DND-41 (cell line): ENCODE results near the gene SPRR1B.
"Not testable (repeated sequence)": the region's sequence is repeated elsewhere in the genome, so short reads cannot be mapped to it uniquely, and the experiment has no call there.

Experiments
- ATAC-seq: fragments of 200-7000 bp; cut with Tn5 transposase; 3 replicates; pipeline ENCODE4 v1.9.1; 2021; ENCODE audit warnings: low read depth; ENCODE audit not compliant: insufficient read depth
- DNase-seq: peaks from one replicate; pipeline ENCODE4 v3.0.0-alpha.2; 2020
- H2AFZ ChIP-seq: 2 replicates; pipeline ENCODE4 v1.6.0; 2012; ENCODE audit warnings: low read depth, low read length
- H3K27ac ChIP-seq: 2 replicates; pipeline ENCODE4 v1.5.1; 2012; ENCODE audit warnings: low read length, inconsistent platforms
- H3K27me3 ChIP-seq: fragments of 200-600 bp; sonication (generic); 2 replicates; pipeline ENCODE4 v1.6.0; 2012; ENCODE audit warnings: low read length, mild to moderate bottlenecking, inconsistent platforms; ENCODE audit not compliant: insufficient read depth, poor library complexity
- H3K36me3 ChIP-seq: 2 replicates; pipeline ENCODE4 v1.5.1; 2012; ENCODE audit warnings: low read length, inconsistent platforms; ENCODE audit not compliant: insufficient read depth
- H3K4me1 ChIP-seq: 2 replicates; pipeline ENCODE4 v1.5.1; 2012; ENCODE audit warnings: mild to moderate bottlenecking, low read length; ENCODE audit not compliant: insufficient read depth
- H3K4me2 ChIP-seq: 2 replicates; pipeline ENCODE4 v1.6.0; 2012; ENCODE audit warnings: mild to moderate bottlenecking, moderate library complexity, low read length, inconsistent platforms; ENCODE audit not compliant: insufficient read depth
- H3K4me3 ChIP-seq, 2 experiments: fragments of 200-600 bp in 1 of 2; shearing (Covaris generic) in 1 of 2; 2 replicates each; pipeline ENCODE4 v1.5.1; 2012 to 2016; ENCODE audit warnings: inconsistent platforms in 2 of 2, low read length in 2 of 2, mild to moderate bottlenecking in 2 of 2, low read depth in 1 of 2, moderate library complexity in 1 of 2
- H3K79me2 ChIP-seq: 2 replicates; pipeline ENCODE4 v1.6.0; 2012; ENCODE audit warnings: low read length, inconsistent platforms; ENCODE audit not compliant: insufficient read depth
- H3K9ac ChIP-seq: 2 replicates; pipeline ENCODE4 v1.6.0; 2012; ENCODE audit warnings: low read depth, mild to moderate bottlenecking, inconsistent platforms, low read length, moderate library complexity
- H3K9me3 ChIP-seq: 2 replicates; pipeline ENCODE4 v1.5.1; 2012; ENCODE audit warnings: low read length, moderate library complexity, mild to moderate bottlenecking, inconsistent platforms; ENCODE audit not compliant: insufficient read depth, severe bottlenecking
- H4K20me1 ChIP-seq: 2 replicates; pipeline ENCODE4 v1.6.0; 2012; ENCODE audit warnings: low read length; ENCODE audit not compliant: insufficient read depth
- CTCF ChIP-seq: IDR thresholded peaks from 2 replicates; pipeline ENCODE4 v1.5.1; 2012; ENCODE audit warnings: borderline replicate concordance, low read length, moderate library complexity, mild to moderate bottlenecking; ENCODE audit not compliant: poor library complexity, severe bottlenecking; ENCODE audit errors: extremely low read depth
- EZH2 ChIP-seq: IDR thresholded peaks from 3 replicates; pipeline ENCODE4 v1.6.1; 2012; ENCODE audit warnings: borderline replicate concordance, low read depth, mild to moderate bottlenecking, moderate library complexity, low read length, inconsistent platforms; ENCODE audit not compliant: severe bottlenecking

Gene SPRR1B

GRCh38 chr1:152999818-153000217 lies 31.2 kb upstream of the SPRR1B start:
- Histone ChIP-seq H3K4me2 (no peak overlapping the region), H3K79me2 (no peaks in the 10 kb centered on the region), H3K9ac (no peak overlapping the region)

GRCh38 chr1:153000294-153000693 lies 30.7 kb upstream of the SPRR1B start:
- Histone ChIP-seq H3K4me3 (no peak overlapping the region), H3K79me2 (no peaks in the 10 kb centered on the region), H4K20me1 (no peaks in the 10 kb centered on the region), H3K4me1 (no peaks in the 10 kb centered on the region), H3K9me3 (peaks cover 2% of the 10 kb centered on the region), H3K36me3 (no peaks in the 10 kb centered on the region), H3K9ac (no peak overlapping the region), H3K4me2 (no peak overlapping the region), H3K27me3 (peaks cover 18% of the 10 kb centered on the region), H3K27ac (no peak overlapping the region), H2AFZ (no peak overlapping the region)
- DNase-seq = no peak
- no peak for ATAC-seq
- TF ChIP-seq EZH2 = no peak
- TF ChIP-seq CTCF = no peak

More at GRCh38 chr1:152999818-153000217, 31.2 kb upstream of the SPRR1B start:
- Histone ChIP-seq H3K9me3 (peaks cover 2% of the 10 kb centered on the region), H3K4me1 (no peaks in the 10 kb centered on the region), H4K20me1 (no peaks in the 10 kb centered on the region), H3K4me3 (no peak overlapping the region), H2AFZ (no peak overlapping the region), H3K36me3 (no peaks in the 10 kb centered on the region), H3K27ac (no peak overlapping the region), H3K27me3 (peaks cover 18% of the 10 kb centered on the region)
- no peak for TF ChIP-seq EZH2
- TF ChIP-seq CTCF = no peak
- no peak for ATAC-seq
- DNase-seq = no peak

DNA sequence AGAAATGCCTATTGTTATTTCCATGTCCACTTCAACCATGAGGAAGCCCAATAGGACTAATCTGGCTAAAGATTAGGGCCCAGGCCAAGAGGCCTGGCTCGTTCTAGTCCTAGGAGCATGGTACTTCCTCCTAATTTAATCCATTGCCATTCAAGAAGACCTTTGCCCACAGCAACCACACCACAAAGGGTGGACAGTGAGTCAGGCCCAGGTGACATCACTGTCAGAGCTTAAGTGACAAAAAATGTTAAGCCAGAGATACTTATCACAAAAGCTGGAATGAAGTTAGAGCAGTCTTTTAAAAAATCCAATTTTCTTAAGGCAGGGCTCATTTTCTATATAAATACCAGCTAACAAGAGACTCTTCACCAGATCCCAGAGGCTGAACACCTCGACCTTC lies 29.6 kb upstream of the SPRR1B start, which contains the start of gene SPRR3:
Gene SPRR3, plus strand, starts transcription at position 368 of the 400 bp plus-strand sequence. CDS start 1,272 bp downstream, outside the sequence.
- DNase-seq = no peak
- TF ChIP-seq CTCF (no peak), EZH2 (no peak)
- ATAC-seq = no peak
- no peaks in the 10 kb centered on the region for H3K79me2 ChIP-seq
- H2AFZ ChIP-seq = no peak within 1 kb of the TSS
- no peak within 1 kb of the TSS for H3K27ac ChIP-seq
- no peak within 1 kb of the TSS for H3K9ac ChIP-seq
- H3K36me3 ChIP-seq = no peaks in the 10 kb centered on the region
- H3K4me3 ChIP-seq = no peak within 1 kb of the TSS
- H3K4me1 ChIP-seq = no peaks in the 10 kb centered on the region
- no peak within 1 kb of the TSS for H3K4me2 ChIP-seq
- H3K27me3 ChIP-seq = peaks cover 15% of the 10 kb centered on the region
- H4K20me1 ChIP-seq = no peaks in the 10 kb centered on the region
- H3K9me3 ChIP-seq = no peaks in the 10 kb centered on the region

GRCh38 chr1:153011235-153011758 lies 19.7 kb upstream of the SPRR1B start:
- H3K9ac ChIP-seq, H3K4me3 ChIP-seq, H3K4me1 ChIP-seq, H3K36me3 ChIP-seq, H3K4me2 ChIP-seq, H3K9me3 ChIP-seq, H2AFZ ChIP-seq, ATAC-seq, H4K20me1 ChIP-seq, H3K27me3 ChIP-seq, DNase-seq, H3K27ac ChIP-seq, H3K79me2 ChIP-seq: not testable (repeated sequence)

DNA sequence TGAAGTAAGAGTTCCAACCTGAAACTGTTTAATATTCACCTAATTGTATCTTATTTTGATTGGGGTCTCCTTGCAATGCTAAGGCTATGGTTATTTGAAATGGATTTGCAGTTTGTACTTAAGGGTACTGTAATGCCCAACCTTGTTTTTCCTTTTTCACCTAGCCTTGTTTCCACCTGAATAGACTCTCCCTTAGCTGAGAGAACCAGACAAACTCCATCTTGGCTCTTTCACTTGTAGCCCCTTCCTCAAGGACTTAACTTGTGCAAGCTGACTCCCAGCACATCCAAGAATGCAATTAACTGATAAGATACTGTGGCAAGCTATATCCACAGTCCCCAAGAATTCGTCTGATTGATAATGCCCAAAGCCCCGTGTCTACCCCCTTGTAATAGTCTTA lies 9.2 kb upstream of the SPRR1B start:
- not testable (repeated sequence) for H3K9me3 ChIP-seq, H3K4me2 ChIP-seq, ATAC-seq, H3K4me3 ChIP-seq, H3K9ac ChIP-seq, DNase-seq, H3K4me1 ChIP-seq, H3K27ac ChIP-seq, H3K27me3 ChIP-seq, H2AFZ ChIP-seq, H3K36me3 ChIP-seq, H4K20me1 ChIP-seq, H3K79me2 ChIP-seq

DNA sequence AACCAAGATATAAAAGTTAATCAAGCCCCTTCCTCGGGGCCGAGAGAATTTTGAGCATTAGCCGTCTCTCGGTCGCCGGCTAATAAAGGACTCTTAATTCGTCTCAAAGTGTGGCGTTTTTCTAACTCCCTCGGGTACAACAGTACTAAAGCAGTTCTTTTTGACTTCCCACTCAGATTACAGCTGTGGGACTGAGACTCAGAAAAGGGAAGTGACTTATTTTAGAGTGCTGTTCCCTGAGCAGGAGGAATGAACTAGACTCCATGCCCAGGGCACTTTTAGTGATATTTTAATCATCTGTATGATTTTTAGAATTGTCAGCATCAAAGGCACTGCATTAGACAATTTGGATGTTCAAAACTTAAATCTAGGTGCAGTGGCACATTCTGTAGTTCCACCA lies 8.7 kb upstream of the SPRR1B start:
- not testable (repeated sequence) for H3K27me3 ChIP-seq, ATAC-seq, H3K27ac ChIP-seq, H3K79me2 ChIP-seq, H3K9ac ChIP-seq, H3K9me3 ChIP-seq, H3K4me1 ChIP-seq, H3K4me2 ChIP-seq, DNase-seq, H2AFZ ChIP-seq, H3K36me3 ChIP-seq, H3K4me3 ChIP-seq, H4K20me1 ChIP-seq
